Measurements from ENCODE around the gene ZNF143. TPM values are rescaled to one million over a fixed set of nuclear protein-coding genes. Genes with fewer than 3 reads are reported as not detected.

The ZNF143 gene
- total and polyA plus RNA-seq, 2 of the 13 experiments (the other 11 are each of a cell fraction or from before 2014, with no cell fraction given), result 22.4 to 35.6 TPM

DNA sequence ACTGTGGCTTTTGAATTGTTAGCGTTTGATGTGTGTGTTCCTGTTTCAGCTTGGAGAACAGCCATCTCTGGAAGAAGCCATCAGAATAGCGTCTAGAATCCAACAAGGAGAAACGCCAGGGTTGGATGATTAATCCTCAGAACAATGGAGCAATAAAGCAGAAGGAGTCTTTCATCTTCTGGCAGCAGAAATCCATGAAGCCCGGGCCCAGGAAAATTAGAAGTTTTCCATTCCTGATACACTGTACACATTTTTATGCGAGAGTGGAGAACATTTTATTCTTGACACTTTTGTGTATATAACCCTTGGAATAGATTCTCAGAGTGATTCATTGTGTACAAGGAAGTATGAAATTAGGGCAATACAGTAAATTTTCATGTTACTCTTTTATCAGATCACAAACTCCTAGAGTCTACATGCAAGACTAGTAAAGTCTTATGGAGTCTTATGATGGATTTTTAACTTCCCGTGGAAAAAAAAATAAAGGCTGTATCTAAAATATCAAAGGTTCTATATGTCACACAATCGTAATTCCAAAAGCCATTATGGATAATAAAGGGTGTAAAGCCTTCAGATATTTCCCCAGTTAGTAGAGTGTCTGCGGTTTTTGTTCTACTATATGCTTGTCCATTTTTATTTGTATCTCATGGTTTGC, 66.8 kb downstream of the ZNF143 start:
- Histone ChIP-seq H3K79me2 (ENCODE audit: insufficient read depth, low read length) (no peaks in the 10 kb centered on the region), H3K27me3 (ENCODE audit: control insufficient read depth in 1 of 2, insufficient read depth in 2 of 2, low read length in 2 of 2) (no peaks in the 10 kb centered on the region), H3K27ac (ENCODE audit: extremely low read length, insufficient read depth, low read length) (no peak overlapping the region), H3K9ac (ENCODE audit: insufficient read depth, low read depth, low read length) (no peak overlapping the region), H3K9me3 (ENCODE audit: low read length) (no peaks in the 10 kb centered on the region), H3K4me1 (ENCODE audit: insufficient read depth, low read length) (peaks cover 28% of the 10 kb centered on the region), H3K36me3 (replicated peaks in 1 of 2; ENCODE audit: control insufficient read depth in 1 of 2, insufficient read depth in 2 of 2, low read length in 2 of 2) (peaks cover 3 to 24% of the 10 kb centered on the region in 2 experiments; a peak in 3 of 5 replicates), H3K4me2 (ENCODE audit: low read depth, low read length) (no peak overlapping the region), H2AFZ (ENCODE audit: low read length) (no peak overlapping the region), H3K4me3 (replicated peaks in 1 of 3; ENCODE audit: insufficient read depth in 1 of 3, low read depth in 2 of 3, low read length in 3 of 3) (no peak overlapping the region), H4K20me1 (ENCODE audit: insufficient read depth, low read length) (no peaks in the 10 kb centered on the region)
- CTCF ChIA-PET (ENCODE audit: low intra/inter-chr PET ratio, low total read pairs), result no interaction called here
- POLR2A ChIA-PET, result interaction anchor here (0.5 kb wide), 1 partner anchor 185 kb away, joined by 3 read pairs; no protein-coding TSS in a partner anchor
- BruUV-seq (replicated peaks), result no TSS peak
- no peak for DNase-seq (ENCODE audit: low spot score)
- TF ChIP-seq JDP2 (CRISPR knock-in tag; IDR thresholded peaks at IDR 0.05; ENCODE audit: borderline replicate concordance), result no peak
- no peak for TF ChIP-seq IRF2 (CRISPR knock-in tag; IDR thresholded peaks at IDR 0.05)
- no peak for TF ChIP-seq SP5 (CRISPR knock-in tag; IDR thresholded peaks at IDR 0.05; ENCODE audit: borderline replicate concordance, low read depth)
- TF ChIP-seq, protein P1, sequence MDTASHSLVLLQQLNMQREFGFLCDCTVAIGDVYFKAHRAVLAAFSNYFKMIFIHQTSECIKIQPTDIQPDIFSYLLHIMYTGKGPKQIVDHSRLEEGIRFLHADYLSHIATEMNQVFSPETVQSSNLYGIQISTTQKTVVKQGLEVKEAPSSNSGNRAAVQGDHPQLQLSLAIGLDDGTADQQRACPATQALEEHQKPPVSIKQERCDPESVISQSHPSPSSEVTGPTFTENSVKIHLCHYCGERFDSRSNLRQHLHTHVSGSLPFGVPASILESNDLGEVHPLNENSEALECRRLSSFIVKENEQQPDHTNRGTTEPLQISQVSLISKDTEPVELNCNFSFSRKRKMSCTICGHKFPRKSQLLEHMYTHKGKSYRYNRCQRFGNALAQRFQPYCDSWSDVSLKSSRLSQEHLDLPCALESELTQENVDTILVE (CRISPR knock-in tag; IDR thresholded peaks at IDR 0.05), result no peak
- TF ChIP-seq SSRP1 (CRISPR knock-in tag; IDR thresholded peaks at IDR 0.05), result no peak
- TF ChIP-seq, protein P2, sequence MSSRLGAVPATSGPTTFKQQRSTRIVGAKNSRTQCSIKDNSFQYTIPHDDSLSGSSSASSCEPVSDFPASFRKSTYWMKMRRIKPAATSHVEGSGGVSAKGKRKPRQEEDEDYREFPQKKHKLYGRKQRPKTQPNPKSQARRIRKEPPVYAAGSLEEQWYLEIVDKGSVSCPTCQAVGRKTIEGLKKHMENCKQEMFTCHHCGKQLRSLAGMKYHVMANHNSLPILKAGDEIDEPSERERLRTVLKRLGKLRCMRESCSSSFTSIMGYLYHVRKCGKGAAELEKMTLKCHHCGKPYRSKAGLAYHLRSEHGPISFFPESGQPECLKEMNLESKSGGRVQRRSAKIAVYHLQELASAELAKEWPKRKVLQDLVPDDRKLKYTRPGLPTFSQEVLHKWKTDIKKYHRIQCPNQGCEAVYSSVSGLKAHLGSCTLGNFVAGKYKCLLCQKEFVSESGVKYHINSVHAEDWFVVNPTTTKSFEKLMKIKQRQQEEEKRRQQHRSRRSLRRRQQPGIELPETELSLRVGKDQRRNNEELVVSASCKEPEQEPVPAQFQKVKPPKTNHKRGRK (CRISPR knock-in tag; IDR thresholded peaks at IDR 0.05), result no peak
- TF ChIP-seq, protein P3, sequence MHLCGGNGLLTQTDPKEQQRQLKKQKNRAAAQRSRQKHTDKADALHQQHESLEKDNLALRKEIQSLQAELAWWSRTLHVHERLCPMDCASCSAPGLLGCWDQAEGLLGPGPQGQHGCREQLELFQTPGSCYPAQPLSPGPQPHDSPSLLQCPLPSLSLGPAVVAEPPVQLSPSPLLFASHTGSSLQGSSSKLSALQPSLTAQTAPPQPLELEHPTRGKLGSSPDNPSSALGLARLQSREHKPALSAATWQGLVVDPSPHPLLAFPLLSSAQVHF (CRISPR knock-in tag; IDR thresholded peaks at IDR 0.05), result no peak
- TF ChIP-seq ZNF10 (CRISPR knock-in tag; IDR thresholded peaks at IDR 0.05; ENCODE audit: borderline replicate concordance, low read depth), result no peak
- TF ChIP-seq ZNF775 (CRISPR knock-in tag; IDR thresholded peaks at IDR 0.05; ENCODE audit: borderline replicate concordance), result no peak
- TF ChIP-seq ZNF530 (CRISPR knock-in tag; IDR thresholded peaks at IDR 0.05; ENCODE audit: low read depth), result no peak
- no peak for TF ChIP-seq CHD2 (IDR thresholded peaks at IDR 0.05; ENCODE audit: low read depth, low read length)
- no peak for TF ChIP-seq MAFG (CRISPR knock-in tag; IDR thresholded peaks at IDR 0.05)
- TF ChIP-seq ZNF788 (CRISPR knock-in tag; IDR thresholded peaks at IDR 0.05; ENCODE audit: borderline replicate concordance), result no peak
- in situ Hi-C loops (cut with HindIII; ENCODE audit: extremely low pct_ligation_motif_present, low pct_unique_long_range_greater_than_20kb) (no loop called here), intact Hi-C loops (cut with micrococcal nuclease; ENCODE audit: unreplicated experiment) (no loop called here)
- ATAC-seq, result no peak
- 92% methylated on average over 8 of the region's 8 CpGs for WGBS (ENCODE audit: low lambda C conversion rate)
- FAIRE-seq, result no peak
